Endothelial cell of umbilical vein (primary cell): ENCODE data around the gene KCND2. TPM values are rescaled to one million over a fixed set of nuclear protein-coding genes. Genes with fewer than 3 reads are reported as not detected.

Source experiments
- BruUV-seq: library from RNA; stranded (reverse); fragments of 400-500 nt; replicated peaks from 2 replicates; lab custom pipeline; 2021; lab: Mats Ljungman, UMichigan
- CTCF ChIA-PET: fragments of 300-600, 350-600 bp; sonication (Branson Sonifier 250); formaldehyde crosslinking; loops from one replicate; lab custom pipeline; 2021; ENCODE audit warnings: antibody characterized with exemption, inconsistent platforms; lab: Charles Lee
- POLR2A ChIA-PET: fragments of 300-600, 350-600 bp; sonication (Branson Sonifier 250); formaldehyde crosslinking; loops from one replicate; lab custom pipeline; 2021; ENCODE audit warnings: antibody characterized with exemption, inconsistent platforms; lab: Charles Lee
- DNase-seq: peaks from one replicate; pipeline ENCODE4 v3.0.0-alpha.2; 2011; ENCODE audit warnings: low read depth, low spot score
- FAIRE-seq: peaks from 2 replicates; lab custom pipeline; 2011; peaks lifted over from hg19 to GRCh38; lab: Jason Lieb, UNC
- H2AFZ ChIP-seq: 2 replicates; pipeline ENCODE4 v1.6.0; 2012; ENCODE audit warnings: low read depth, low read length, control low read depth, inconsistent platforms
- H3K27ac ChIP-seq: 2 replicates; pipeline ENCODE4 v1.5.1; 2011; ENCODE audit warnings: low read depth, mild to moderate bottlenecking, control low read depth, low read length, moderate library complexity; ENCODE audit not compliant: insufficient read depth
- H3K27me3 ChIP-seq, 2 experiments: 2 replicates each; pipeline versions ENCODE4 v1.6.0 to v1.6.1; 2011; ENCODE audit warnings: low read length in 2 of 2, mixed read lengths in 1 of 2; ENCODE audit not compliant: control insufficient read depth in 2 of 2, insufficient read depth in 2 of 2
- H3K36me3 ChIP-seq, 2 experiments: 2 replicates in 1 of 2; 3 replicates in 1 of 2; pipeline ENCODE4 v1.5.1; 2011; ENCODE audit warnings: low read length in 2 of 2, mild to moderate bottlenecking in 1 of 2, moderate library complexity in 1 of 2; ENCODE audit not compliant: control insufficient read depth in 2 of 2, insufficient read depth in 2 of 2; ENCODE audit errors: extremely low read depth in 1 of 2
- H3K4me1 ChIP-seq: 3 replicates; pipeline ENCODE4 v1.5.1; 2011; ENCODE audit warnings: mild to moderate bottlenecking, low read length; ENCODE audit not compliant: control insufficient read depth, insufficient read depth; ENCODE audit errors: extremely low read depth
- H3K4me2 ChIP-seq: 2 replicates; pipeline ENCODE4 v1.6.1; 2011; ENCODE audit warnings: low read length, control low read depth, mixed read lengths; ENCODE audit not compliant: insufficient read depth
- H3K4me3 ChIP-seq, 3 experiments: fragments of 200-600 bp in 1 of 3; sonication (generic), shearing (Covaris generic) in 1 of 3; replicated peaks in 1 of 3; 2 replicates each; pipeline ENCODE4 v1.5.1; 2011 to 2016; ENCODE audit warnings: control low read depth in 3 of 3, low read length in 3 of 3, mild to moderate bottlenecking in 2 of 3, inconsistent platforms in 1 of 3, low read depth in 1 of 3, moderate library complexity in 1 of 3; ENCODE audit not compliant: insufficient read depth in 1 of 3
- H3K79me2 ChIP-seq: 2 replicates; pipeline ENCODE4 v1.6.0; 2012; ENCODE audit warnings: low read length, inconsistent platforms; ENCODE audit not compliant: control insufficient read depth, insufficient read depth
- H3K9ac ChIP-seq: replicated peaks from 2 replicates; pipeline ENCODE3; 2011; ENCODE audit warnings: low read length, control low read depth; ENCODE audit not compliant: insufficient read depth; ENCODE audit errors: extremely low read depth
- H3K9me1 ChIP-seq: replicated peaks from 3 replicates; pipeline ENCODE4 v1.6.0; 2011; ENCODE audit warnings: mild to moderate bottlenecking, low read length; ENCODE audit not compliant: control insufficient read depth, insufficient read depth; ENCODE audit errors: extremely low read depth
- H3K9me3 ChIP-seq: replicated peaks from 2 replicates; pipeline ENCODE4 v1.5.1; 2012; ENCODE audit warnings: low read length, inconsistent platforms; ENCODE audit not compliant: control insufficient read depth, insufficient read depth
- H4K20me1 ChIP-seq: replicated peaks from 2 replicates; pipeline ENCODE3; 2011; ENCODE audit warnings: mild to moderate bottlenecking, low read length; ENCODE audit not compliant: control insufficient read depth, insufficient read depth; ENCODE audit errors: extremely low read depth
- EZH2 ChIP-seq: IDR thresholded peaks from 2 replicates; pipeline ENCODE4 v1.6.1; 2012; ENCODE audit warnings: borderline replicate concordance, low read depth, mild to moderate bottlenecking, moderate library complexity, low read length, inconsistent platforms; ENCODE audit not compliant: severe bottlenecking
- FOS ChIP-seq: IDR thresholded peaks from 2 replicates; pipeline ENCODE4 v1.6.1; 2011; ENCODE audit warnings: mild to moderate bottlenecking, low read length, moderate library complexity, borderline replicate concordance; ENCODE audit not compliant: insufficient read depth
- GATA2 ChIP-seq: IDR thresholded peaks from 2 replicates; pipeline ENCODE4 v1.7.0; 2011; ENCODE audit warnings: low read depth, mild to moderate bottlenecking, moderate library complexity, mixed read lengths, low read length; ENCODE audit not compliant: insufficient read length, insufficient read depth
- JUN ChIP-seq: IDR thresholded peaks from 2 replicates; pipeline ENCODE4 v1.6.1; 2011; ENCODE audit warnings: borderline replicate concordance, low read depth; ENCODE audit not compliant: insufficient read length, insufficient read depth
- MYC ChIP-seq: IDR thresholded peaks from one replicate; pipeline ENCODE4 v1.6.1; 2011; ENCODE audit warnings: mild to moderate bottlenecking, low read depth, low read length
- POLR2A ChIP-seq: IDR thresholded peaks from 2 replicates; pipeline ENCODE4 v1.6.1; 2012; ENCODE audit warnings: low read depth, mild to moderate bottlenecking, control low read depth, low read length
- POLR2AphosphoS5 ChIP-seq: IDR thresholded peaks from 2 replicates; pipeline ENCODE4 v1.6.1; 2012; ENCODE audit warnings: low read depth, mild to moderate bottlenecking, control low read depth, low read length, moderate library complexity; ENCODE audit not compliant: insufficient read depth
- dilution Hi-C: fragments of 300-500 bp; cut with MboI; formaldehyde crosslinking; loops from one replicate; pipeline ENCODE4 v1.15.0; 2019; ENCODE audit warnings: low sequenced_read_pairs; ENCODE audit not compliant: extremely low pct_ligation_motif_present
- intact Hi-C: fragments of 100-400 bp; cut with micrococcal nuclease; formaldehyde crosslinking; loops from one replicate; pipeline ENCODE4 v1.10.0; 2022
- polyA plus RNA-seq, 4 experiments: library from polyadenylated mRNA; depleted of rRNA in 3 of 4; stranded (reverse) in 3 of 4; unstranded in 1 of 4; fragments of >200 nt; gene quantifications; 2 replicates each; pipeline versions ENCODE4 v1.2.1 to v1.2.3, GENCODE V29; 2011 to 2012; ENCODE audit warnings: missing spikeins in 1 of 4
- total RNA-seq: library from RNA; stranded (reverse); gene quantifications from 2 replicates; pipeline ENCODE4 v1.2.3, GENCODE V29; 2021
- TF ChIP-seq, protein P1 (sequence below), 2 donors: IDR thresholded peaks; 1 replicate in 1 of 2; 2 replicates in 1 of 2; pipeline ENCODE4 v1.5.1; 2011; ENCODE audit warnings: low read length in 2 of 2, mild to moderate bottlenecking in 2 of 2, moderate library complexity in 2 of 2, control low read depth in 1 of 2, inconsistent platforms in 1 of 2, low read depth in 1 of 2; ENCODE audit not compliant: insufficient read depth in 1 of 2; ENCODE audit errors: extremely low read depth in 1 of 2
- TF ChIP-seq, protein P2 (sequence below): IDR thresholded peaks from 2 replicates; pipeline ENCODE4 v1.6.1; 2011; ENCODE audit not compliant: insufficient read depth, insufficient read length

KCND2 gene
- total and polyA plus RNA-seq, 2 donors (not counting 3 experiments of a cell fraction or from before 2014, with no cell fraction given): not detected

DNA sequence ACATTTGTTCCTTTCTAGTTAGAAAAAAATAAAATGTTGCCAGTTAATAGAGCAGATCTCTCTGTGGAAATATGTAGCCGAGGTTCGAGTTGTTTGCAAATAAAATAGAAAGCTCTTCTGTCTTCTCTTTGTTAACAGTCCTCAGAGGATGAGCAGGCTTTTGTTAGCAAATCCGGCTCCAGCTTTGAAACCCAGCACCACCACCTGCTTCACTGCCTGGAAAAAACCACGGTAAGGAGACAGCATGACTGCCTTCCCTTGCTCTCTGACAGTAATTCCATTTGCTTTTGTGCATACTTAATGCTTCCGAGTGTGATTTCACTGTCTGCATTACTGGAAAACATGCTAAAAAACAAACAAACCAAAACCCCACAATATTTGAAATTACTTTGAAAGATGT is 469.4 kb downstream of the KCND2 start:
- intact Hi-C loops (no loop called here), dilution Hi-C loops (no loop called here)
- H3K36me3 ChIP-seq: no peaks in the 10 kb centered on the region
- no peak overlapping the region for H3K27ac ChIP-seq
- no TSS peak for BruUV-seq
- H3K4me2 ChIP-seq: no peak overlapping the region
- H3K4me3 ChIP-seq: no peak overlapping the region
- DNase-seq: no peak
- FAIRE-seq: no peak
- no peaks in the 10 kb centered on the region for H4K20me1 ChIP-seq
- ChIA-PET POLR2A (no interaction called here), CTCF (interaction anchor here (2.2 kb wide), 1 partner anchor 17 kb away, joined by 8 read pairs; no protein-coding TSS in a partner anchor)
- no peaks in the 10 kb centered on the region for H3K4me1 ChIP-seq
- no peaks in the 10 kb centered on the region for H3K9me1 ChIP-seq
- H3K9me3 ChIP-seq: no peaks in the 10 kb centered on the region
- no peak overlapping the region for H3K9ac ChIP-seq
- no peaks in the 10 kb centered on the region for H3K79me2 ChIP-seq
- H3K27me3 ChIP-seq: no peaks in the 10 kb centered on the region
- TF ChIP-seq GATA2: no peak
- TF ChIP-seq, protein P1, sequence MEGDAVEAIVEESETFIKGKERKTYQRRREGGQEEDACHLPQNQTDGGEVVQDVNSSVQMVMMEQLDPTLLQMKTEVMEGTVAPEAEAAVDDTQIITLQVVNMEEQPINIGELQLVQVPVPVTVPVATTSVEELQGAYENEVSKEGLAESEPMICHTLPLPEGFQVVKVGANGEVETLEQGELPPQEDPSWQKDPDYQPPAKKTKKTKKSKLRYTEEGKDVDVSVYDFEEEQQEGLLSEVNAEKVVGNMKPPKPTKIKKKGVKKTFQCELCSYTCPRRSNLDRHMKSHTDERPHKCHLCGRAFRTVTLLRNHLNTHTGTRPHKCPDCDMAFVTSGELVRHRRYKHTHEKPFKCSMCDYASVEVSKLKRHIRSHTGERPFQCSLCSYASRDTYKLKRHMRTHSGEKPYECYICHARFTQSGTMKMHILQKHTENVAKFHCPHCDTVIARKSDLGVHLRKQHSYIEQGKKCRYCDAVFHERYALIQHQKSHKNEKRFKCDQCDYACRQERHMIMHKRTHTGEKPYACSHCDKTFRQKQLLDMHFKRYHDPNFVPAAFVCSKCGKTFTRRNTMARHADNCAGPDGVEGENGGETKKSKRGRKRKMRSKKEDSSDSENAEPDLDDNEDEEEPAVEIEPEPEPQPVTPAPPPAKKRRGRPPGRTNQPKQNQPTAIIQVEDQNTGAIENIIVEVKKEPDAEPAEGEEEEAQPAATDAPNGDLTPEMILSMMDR (IDR thresholded peaks at IDR 0.05; ENCODE audit: extremely low read depth in 1 of 2, insufficient read depth in 1 of 2, low read depth in 1 of 2, low read length in 2 of 2): no peak
- TF ChIP-seq EZH2: no peak
- TF ChIP-seq, protein P2, sequence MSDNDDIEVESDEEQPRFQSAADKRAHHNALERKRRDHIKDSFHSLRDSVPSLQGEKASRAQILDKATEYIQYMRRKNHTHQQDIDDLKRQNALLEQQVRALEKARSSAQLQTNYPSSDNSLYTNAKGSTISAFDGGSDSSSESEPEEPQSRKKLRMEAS: no peak
- no peak for TF ChIP-seq FOS
- TF ChIP-seq JUN: no peak
- no peak for TF ChIP-seq POLR2A
- no peak for TF ChIP-seq POLR2AphosphoS5
- TF ChIP-seq MYC: no peak
- H2AFZ ChIP-seq: no peak overlapping the region
